ENCODE results near the gene SLC17A3.

DNA sequence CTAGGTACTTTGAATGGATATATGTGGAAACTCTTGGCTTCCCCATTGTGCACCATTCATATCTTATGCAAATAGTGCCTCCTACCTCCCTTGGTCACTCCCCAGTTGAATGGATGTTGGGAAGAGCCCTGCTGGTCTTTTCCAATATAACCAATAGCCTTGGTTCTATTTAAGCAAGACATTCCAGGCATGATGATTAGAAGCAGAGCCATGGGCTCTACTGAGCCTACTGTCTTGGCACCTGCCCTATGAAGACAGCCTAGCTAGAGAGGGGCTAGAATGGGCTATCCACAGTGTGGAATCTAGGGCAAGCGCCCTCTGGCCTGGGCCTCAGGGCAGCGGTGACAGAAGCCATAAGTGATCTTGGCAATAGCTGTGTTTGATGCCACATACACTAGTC lies 57.8 kb downstream of the SLC17A3 start:
- TF ChIP-seq, protein P1, sequence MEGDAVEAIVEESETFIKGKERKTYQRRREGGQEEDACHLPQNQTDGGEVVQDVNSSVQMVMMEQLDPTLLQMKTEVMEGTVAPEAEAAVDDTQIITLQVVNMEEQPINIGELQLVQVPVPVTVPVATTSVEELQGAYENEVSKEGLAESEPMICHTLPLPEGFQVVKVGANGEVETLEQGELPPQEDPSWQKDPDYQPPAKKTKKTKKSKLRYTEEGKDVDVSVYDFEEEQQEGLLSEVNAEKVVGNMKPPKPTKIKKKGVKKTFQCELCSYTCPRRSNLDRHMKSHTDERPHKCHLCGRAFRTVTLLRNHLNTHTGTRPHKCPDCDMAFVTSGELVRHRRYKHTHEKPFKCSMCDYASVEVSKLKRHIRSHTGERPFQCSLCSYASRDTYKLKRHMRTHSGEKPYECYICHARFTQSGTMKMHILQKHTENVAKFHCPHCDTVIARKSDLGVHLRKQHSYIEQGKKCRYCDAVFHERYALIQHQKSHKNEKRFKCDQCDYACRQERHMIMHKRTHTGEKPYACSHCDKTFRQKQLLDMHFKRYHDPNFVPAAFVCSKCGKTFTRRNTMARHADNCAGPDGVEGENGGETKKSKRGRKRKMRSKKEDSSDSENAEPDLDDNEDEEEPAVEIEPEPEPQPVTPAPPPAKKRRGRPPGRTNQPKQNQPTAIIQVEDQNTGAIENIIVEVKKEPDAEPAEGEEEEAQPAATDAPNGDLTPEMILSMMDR (IDR thresholded peaks at IDR 0.05), result no peak
- TF ChIP-seq EZH2 (IDR thresholded peaks at IDR 0.05; ENCODE audit: borderline replicate concordance, insufficient read depth, low read depth, low read length, poor library complexity, severe bottlenecking), result no peak
